Astrocyte (in vitro differentiated cells and primary cell): ENCODE data around the gene COMMD7. TPM values are rescaled to one million over a fixed set of nuclear protein-coding genes. Genes with fewer than 3 reads are reported as not detected.

Source experiments
- DNase-seq: peaks from one replicate; pipeline ENCODE4 v3.0.0-alpha.2; 2010; ENCODE audit warnings: low read depth
- FAIRE-seq: peaks from 2 replicates; lab custom pipeline; 2011; peaks lifted over from hg19 to GRCh38; lab: Jason Lieb, UNC
- H2AFZ ChIP-seq: 2 replicates; pipeline ENCODE4 v1.6.0; 2012; ENCODE audit warnings: low read depth, low read length, inconsistent platforms
- H3K27ac ChIP-seq: 2 replicates; pipeline ENCODE4 v1.5.1; 2011; ENCODE audit warnings: low read depth, low read length, inconsistent platforms
- H3K27me3 ChIP-seq: 2 replicates; pipeline ENCODE4 v1.6.0; 2011; ENCODE audit warnings: low read length, inconsistent platforms; ENCODE audit not compliant: insufficient read depth
- H3K36me3 ChIP-seq: 2 replicates; pipeline ENCODE4 v1.5.1; 2011; ENCODE audit warnings: low read length, inconsistent platforms; ENCODE audit not compliant: insufficient read depth
- H3K4me1 ChIP-seq: 2 replicates; pipeline ENCODE4 v1.5.1; 2011; ENCODE audit warnings: low read length, inconsistent platforms; ENCODE audit not compliant: insufficient read depth
- H3K4me2 ChIP-seq: 2 replicates; pipeline ENCODE4 v1.6.0; 2012; ENCODE audit warnings: low read length, inconsistent platforms
- H3K4me3 ChIP-seq: 2 replicates; pipeline ENCODE4 v1.5.1; 2011; ENCODE audit warnings: low read depth, mild to moderate bottlenecking, low read length, inconsistent platforms; ENCODE audit not compliant: insufficient read depth
- H3K79me2 ChIP-seq: 2 replicates; pipeline ENCODE4 v1.6.0; 2012; ENCODE audit warnings: mild to moderate bottlenecking, low read length, inconsistent platforms; ENCODE audit not compliant: insufficient read depth
- H3K9ac ChIP-seq: 2 replicates; pipeline ENCODE4 v1.6.0; 2012; ENCODE audit warnings: mild to moderate bottlenecking, low read length, inconsistent platforms
- H3K9me3 ChIP-seq: 2 replicates; pipeline ENCODE4 v1.5.1; 2012; ENCODE audit warnings: low read depth, mild to moderate bottlenecking, low read length, inconsistent platforms; ENCODE audit not compliant: insufficient read depth
- H4K20me1 ChIP-seq: 2 replicates; pipeline ENCODE4 v1.6.0; 2012; ENCODE audit warnings: low read length, inconsistent platforms; ENCODE audit not compliant: insufficient read depth
- H3K27ac Mint-ChIP-seq: one replicate; pipeline ENCODE4 v1.8.0; 2021; ENCODE audit warnings: mild to moderate bottlenecking, mixed read lengths; ENCODE audit not compliant: unreplicated experiment
- H3K27me3 Mint-ChIP-seq: one replicate; pipeline ENCODE4 v1.8.0; 2021; ENCODE audit warnings: low read depth, mixed read lengths; ENCODE audit not compliant: unreplicated experiment
- H3K36me3 Mint-ChIP-seq: one replicate; pipeline ENCODE4 v1.8.0; 2021; ENCODE audit warnings: low read depth, mixed read lengths; ENCODE audit not compliant: unreplicated experiment
- H3K4me1 Mint-ChIP-seq: one replicate; pipeline ENCODE4 v1.8.0; 2021; ENCODE audit warnings: low read depth, mixed read lengths; ENCODE audit not compliant: unreplicated experiment
- H3K4me3 Mint-ChIP-seq: one replicate; pipeline ENCODE4 v1.8.0; 2021; ENCODE audit warnings: mild to moderate bottlenecking, moderate library complexity, mixed read lengths; ENCODE audit not compliant: unreplicated experiment
- H3K9me3 Mint-ChIP-seq: one replicate; pipeline ENCODE4 v1.8.0; 2021; ENCODE audit warnings: mild to moderate bottlenecking, mixed read lengths; ENCODE audit not compliant: unreplicated experiment
- EZH2 ChIP-seq: IDR thresholded peaks from 2 replicates; pipeline ENCODE4 v1.6.1; 2012; ENCODE audit warnings: mild to moderate bottlenecking, low read length, inconsistent platforms; ENCODE audit not compliant: insufficient read depth
- total RNA-seq: library from RNA; stranded (reverse); gene quantifications from 2 replicates; pipeline ENCODE4 v1.2.1, GENCODE V29; 2021
- TF ChIP-seq, protein P1 (sequence below): IDR thresholded peaks from 2 replicates; pipeline ENCODE4 v1.5.1; 2011; ENCODE audit warnings: low read depth, mild to moderate bottlenecking, inconsistent platforms, low read length, moderate library complexity; ENCODE audit not compliant: insufficient read depth

Gene COMMD7
- total RNA-seq, 1 donor from 2014 or later = 38.9 TPM

DNA sequence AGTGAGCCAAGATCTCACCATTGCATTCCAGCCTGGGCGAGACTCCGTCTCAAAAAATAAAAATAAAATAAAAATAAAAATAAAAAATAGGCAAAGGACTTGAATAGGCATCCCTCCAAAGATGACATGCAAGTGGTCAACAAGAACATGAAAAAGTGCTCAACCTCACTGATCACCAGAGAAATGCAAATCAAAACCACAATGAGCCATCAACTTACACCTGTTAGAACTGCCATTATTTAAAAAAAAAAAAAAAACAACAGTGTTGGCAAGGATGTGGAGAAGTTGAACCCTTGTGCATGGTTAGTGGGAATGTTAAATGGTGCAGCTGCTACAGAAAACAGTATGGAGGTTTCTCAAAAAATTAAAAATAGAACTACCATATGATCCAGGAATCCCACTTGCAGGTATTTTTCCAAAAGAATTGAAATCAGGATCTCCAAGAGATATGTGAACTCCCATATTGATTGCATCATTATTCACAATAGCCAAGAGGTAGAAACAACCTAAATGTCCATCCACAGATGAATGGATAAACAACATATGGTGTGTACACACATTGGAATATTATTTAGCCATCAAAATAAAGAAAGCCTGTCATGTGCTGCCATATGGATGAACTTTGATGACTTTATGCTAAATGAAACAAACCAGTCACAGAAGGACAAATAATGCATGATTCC is 72.4 kb downstream of the COMMD7 start:
- no peak overlapping the region for H3K27ac Mint-ChIP-seq

DNA sequence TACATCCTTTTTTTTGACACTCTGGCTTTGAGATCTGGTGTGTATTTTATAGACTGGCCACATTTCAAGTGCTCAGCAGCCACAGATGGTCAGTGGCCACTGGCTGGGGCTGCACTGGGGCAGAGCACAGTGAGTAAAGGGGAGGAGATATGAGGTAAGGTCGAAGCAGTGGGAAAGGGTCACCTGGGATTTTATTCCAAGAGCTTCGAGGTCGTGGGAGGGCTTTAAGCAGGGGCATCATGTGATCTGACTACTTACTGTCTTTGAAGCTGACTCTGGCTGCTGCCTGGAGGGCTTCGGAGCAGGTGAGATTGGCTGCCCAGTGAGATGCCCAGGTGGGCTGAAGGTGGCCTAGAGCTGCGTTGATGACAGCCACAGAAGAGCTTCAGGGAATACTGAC is 76.2 kb downstream of the COMMD7 start:
- no peak overlapping the region for H3K27ac Mint-ChIP-seq
- Histone ChIP-seq H3K36me3 (no peaks in the 10 kb centered on the region), H3K9ac (no peak overlapping the region), H3K27me3 (no peaks in the 10 kb centered on the region), H3K4me1 (peaks cover 9% of the 10 kb centered on the region), H3K4me3 (no peak overlapping the region), H3K27ac (no peak overlapping the region), H3K9me3 (no peaks in the 10 kb centered on the region), H4K20me1 (no peaks in the 10 kb centered on the region), H2AFZ (no peak overlapping the region), H3K79me2 (no peaks in the 10 kb centered on the region), H3K4me2 (no peak overlapping the region)
- no peak for DNase-seq
- no peaks in the 10 kb centered on the region for H3K36me3 Mint-ChIP-seq
- H3K4me1 Mint-ChIP-seq = peaks cover 2% of the 10 kb centered on the region
- TF ChIP-seq EZH2 = no peak
- TF ChIP-seq, protein P1, sequence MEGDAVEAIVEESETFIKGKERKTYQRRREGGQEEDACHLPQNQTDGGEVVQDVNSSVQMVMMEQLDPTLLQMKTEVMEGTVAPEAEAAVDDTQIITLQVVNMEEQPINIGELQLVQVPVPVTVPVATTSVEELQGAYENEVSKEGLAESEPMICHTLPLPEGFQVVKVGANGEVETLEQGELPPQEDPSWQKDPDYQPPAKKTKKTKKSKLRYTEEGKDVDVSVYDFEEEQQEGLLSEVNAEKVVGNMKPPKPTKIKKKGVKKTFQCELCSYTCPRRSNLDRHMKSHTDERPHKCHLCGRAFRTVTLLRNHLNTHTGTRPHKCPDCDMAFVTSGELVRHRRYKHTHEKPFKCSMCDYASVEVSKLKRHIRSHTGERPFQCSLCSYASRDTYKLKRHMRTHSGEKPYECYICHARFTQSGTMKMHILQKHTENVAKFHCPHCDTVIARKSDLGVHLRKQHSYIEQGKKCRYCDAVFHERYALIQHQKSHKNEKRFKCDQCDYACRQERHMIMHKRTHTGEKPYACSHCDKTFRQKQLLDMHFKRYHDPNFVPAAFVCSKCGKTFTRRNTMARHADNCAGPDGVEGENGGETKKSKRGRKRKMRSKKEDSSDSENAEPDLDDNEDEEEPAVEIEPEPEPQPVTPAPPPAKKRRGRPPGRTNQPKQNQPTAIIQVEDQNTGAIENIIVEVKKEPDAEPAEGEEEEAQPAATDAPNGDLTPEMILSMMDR = no peak
- no peaks in the 10 kb centered on the region for H3K27me3 Mint-ChIP-seq
- no peak for FAIRE-seq
- no peak overlapping the region for H3K4me3 Mint-ChIP-seq
- H3K9me3 Mint-ChIP-seq = no peaks in the 10 kb centered on the region

More for the DNA sequence above, 72.4 kb downstream of the COMMD7 start:
- Histone ChIP-seq H3K79me2 (no peaks in the 10 kb centered on the region), H2AFZ (no peak overlapping the region), H3K4me3 (no peak overlapping the region), H3K9ac (no peak overlapping the region), H3K36me3 (no peaks in the 10 kb centered on the region), H3K9me3 (no peaks in the 10 kb centered on the region), H3K4me1 (no peaks in the 10 kb centered on the region), H4K20me1 (no peaks in the 10 kb centered on the region), H3K4me2 (no peak overlapping the region), H3K27me3 (no peaks in the 10 kb centered on the region), H3K27ac (no peak overlapping the region)
- no peaks in the 10 kb centered on the region for H3K9me3 Mint-ChIP-seq
- peaks cover 4% of the 10 kb centered on the region for H3K27me3 Mint-ChIP-seq
- H3K4me3 Mint-ChIP-seq = no peak overlapping the region
- DNase-seq = no peak
- no peak for FAIRE-seq
- peaks cover 8% of the 10 kb centered on the region for H3K4me1 Mint-ChIP-seq
- TF ChIP-seq EZH2 = no peak
- TF ChIP-seq, protein P1 = no peak
- H3K36me3 Mint-ChIP-seq = no peaks in the 10 kb centered on the region

GRCh38 chr20:32664678-32665159 is 78.5 kb downstream of the COMMD7 start:
- Histone ChIP-seq H3K4me1 (peaks cover 9% of the 10 kb centered on the region), H2AFZ (peak overlapping the region; percentile 26), H3K4me2 (no peak overlapping the region), H3K9ac (no peak overlapping the region), H3K27me3 (no peaks in the 10 kb centered on the region), H4K20me1 (no peaks in the 10 kb centered on the region), H3K4me3 (no peak overlapping the region), H3K27ac (no peak overlapping the region), H3K9me3 (no peaks in the 10 kb centered on the region), H3K36me3 (no peaks in the 10 kb centered on the region), H3K79me2 (no peaks in the 10 kb centered on the region)
- DNase-seq (no peak), FAIRE-seq (no peak)
- H3K9me3 Mint-ChIP-seq = peaks cover 6% of the 10 kb centered on the region
- H3K4me1 Mint-ChIP-seq = peaks cover 2% of the 10 kb centered on the region
- TF ChIP-seq EZH2 = no peak
- TF ChIP-seq, protein P1 = no peak
- no peak overlapping the region for H3K27ac Mint-ChIP-seq
- no peak overlapping the region for H3K4me3 Mint-ChIP-seq
- H3K36me3 Mint-ChIP-seq = no peaks in the 10 kb centered on the region
- no peaks in the 10 kb centered on the region for H3K27me3 Mint-ChIP-seq
